Measurements from ENCODE around the gene CNN2. TPM values are rescaled to one million over a fixed set of nuclear protein-coding genes. Genes with fewer than 3 reads are reported as not detected.

CNN2 gene
- total RNA-seq, 4 donors from 2014 or later: 39.2 to 57.6 (median 48.2) TPM

- peaks cover 34 to 66% (median 57%) of the 10 kb centered on the region in 4 donors for H3K4me1 ChIP-seq
- DNase-seq: peak; percentile 82
These were observed 42.8 kb downstream of the CNN2 start for GRCh38 chr19:1069009-1069779.

GRCh38 chr19:1070576-1070930, 44.1 kb downstream of the CNN2 start:
- no peak for TF ChIP-seq EP300 (IDR thresholded peaks at IDR 0.05; ENCODE audit: low read depth)
- no peak for TF ChIP-seq CTCF (IDR thresholded peaks at IDR 0.05)
- TF ChIP-seq POLR2A (IDR thresholded peaks at IDR 0.05): no peak
- no peak for TF ChIP-seq POLR2AphosphoS5 (IDR thresholded peaks at IDR 0.05)
- 31% methylated on average over 21 of the region's 21 CpGs; no CpG with 5 or more reads in 1 of the 2 donors for WGBS, 2 donors (ENCODE audit: low coverage in 1 of 2)
- no peaks in the 10 kb centered on the region for H3K9me3 ChIP-seq
- no peaks in the 10 kb centered on the region for H3K36me3 ChIP-seq
- H3K4me1 ChIP-seq: peaks cover 23 to 64% (median 54%) of the 10 kb centered on the region in 4 donors
- no peak overlapping the region for H3K27ac ChIP-seq
- in situ Hi-C loops (cut with MboI; ENCODE audit: low pct_ligation_motif_present in 1 of 4, low pct_unique_long_range_greater_than_20kb in 1 of 4, low sequenced_read_pairs in 3 of 4): no loop called here
- peaks cover 69% of the 10 kb centered on the region for H3K27me3 ChIP-seq
- no peak for DNase-seq
- intact Hi-C loops (cut with DNase I; ENCODE audit: low total_unique reads): no loop called here
- no peak overlapping the region for H3K4me3 ChIP-seq

More at GRCh38 chr19:1069009-1069779, 42.8 kb downstream of the CNN2 start:
- no peaks in the 10 kb centered on the region for H3K36me3 ChIP-seq
- in situ Hi-C loops (cut with MboI; ENCODE audit: low pct_ligation_motif_present in 1 of 4, low pct_unique_long_range_greater_than_20kb in 1 of 4, low sequenced_read_pairs in 3 of 4) (no loop called here), intact Hi-C loops (cut with DNase I; ENCODE audit: low total_unique reads) (no loop called here)
- peak overlapping the region; percentile 73 to 88 (median 79) for H3K27ac ChIP-seq
- no peak for TF ChIP-seq EP300 (IDR thresholded peaks at IDR 0.05; ENCODE audit: low read depth)
- no peak for TF ChIP-seq POLR2A (IDR thresholded peaks at IDR 0.05)
- TF ChIP-seq CTCF (IDR thresholded peaks at IDR 0.05): peak in 1 of 5 experiments; percentile 16
- peak in 2 of 3 donors; percentile 27 to 36 for TF ChIP-seq POLR2AphosphoS5 (IDR thresholded peaks at IDR 0.05)
- H3K27me3 ChIP-seq: peaks cover 69% of the 10 kb centered on the region
- peak overlapping the region in 1 of 4 donors; percentile 51 for H3K4me3 ChIP-seq
- 30 to 40% methylated on average over 2 to 25 of the region's 25 CpGs for WGBS, 2 donors (ENCODE audit: low coverage in 1 of 2)
- no peaks in the 10 kb centered on the region for H3K9me3 ChIP-seq

GRCh38 chr19:1070931-1071791, 44.8 kb downstream of the CNN2 start:
- DNase-seq: no peak
- H3K36me3 ChIP-seq: no peaks in the 10 kb centered on the region
- 31% methylated on average over 27 of the region's 99 CpGs; no CpG with 5 or more reads in 1 of the 2 donors for WGBS, 2 donors (ENCODE audit: low coverage in 1 of 2)
- intact Hi-C loops (cut with DNase I; ENCODE audit: low total_unique reads): no loop called here
- H3K4me3 ChIP-seq: no peak overlapping the region
- peaks cover 68% of the 10 kb centered on the region for H3K27me3 ChIP-seq
- H3K27ac ChIP-seq: no peak overlapping the region
- no peaks in the 10 kb centered on the region for H3K9me3 ChIP-seq
- TF ChIP-seq CTCF (IDR thresholded peaks at IDR 0.05) (no peak), POLR2A (IDR thresholded peaks at IDR 0.05) (no peak), POLR2AphosphoS5 (IDR thresholded peaks at IDR 0.05) (no peak), EP300 (IDR thresholded peaks at IDR 0.05; ENCODE audit: low read depth) (no peak)
- in situ Hi-C loops (cut with MboI; ENCODE audit: low pct_ligation_motif_present in 1 of 4, low pct_unique_long_range_greater_than_20kb in 1 of 4, low sequenced_read_pairs in 3 of 4): no loop called here
- peaks cover 17 to 65% (median 51%) of the 10 kb centered on the region in 4 donors for H3K4me1 ChIP-seq

Data from transverse colon (tissue), 4 donors.